Chondrocyte (in vitro differentiated cells): ENCODE measurements around the gene AUTS2. TPM values are rescaled to one million over a fixed set of nuclear protein-coding genes. Genes with fewer than 3 reads are reported as not detected.
A peak's percentile ranks its signal among the peaks of the same experiment; 100 is the strongest.

ENCODE experiments used
- DNase-seq: peaks from one replicate; pipeline ENCODE4 v3.0.0; 2021; ENCODE audit warnings: mixed read lengths, low spot score
- H3K27ac Mint-ChIP-seq: one replicate; pipeline ENCODE4 v1.8.0; 2021; ENCODE audit warnings: mild to moderate bottlenecking, moderate library complexity, mixed read lengths; ENCODE audit not compliant: unreplicated experiment
- H3K27me3 Mint-ChIP-seq: 2 replicates; pipeline ENCODE4 v1.8.0; 2021; ENCODE audit warnings: low read depth, mixed read lengths
- H3K36me3 Mint-ChIP-seq: 2 replicates; pipeline ENCODE4 v1.8.0; 2021; ENCODE audit warnings: low read depth, mixed read lengths
- H3K4me1 Mint-ChIP-seq: 2 replicates; pipeline ENCODE4 v1.8.0; 2021; ENCODE audit warnings: low read depth, mild to moderate bottlenecking, mixed read lengths
- H3K4me3 Mint-ChIP-seq: one replicate; pipeline ENCODE4 v1.8.0; 2021; ENCODE audit warnings: mild to moderate bottlenecking, moderate library complexity, mixed read lengths; ENCODE audit not compliant: unreplicated experiment
- H3K9me3 Mint-ChIP-seq: 2 replicates; pipeline ENCODE4 v1.8.0; 2021; ENCODE audit warnings: low read depth, mixed read lengths
- CTCF ChIP-seq: fragments of 200-600 bp; sonication (generic); IDR thresholded peaks from 2 replicates; pipeline ENCODE4 v1.5.0; 2021; ENCODE audit warnings: antibody characterized with exemption, mild to moderate bottlenecking, moderate library complexity
- total RNA-seq: library from RNA; stranded (reverse); gene quantifications from 3 replicates; pipeline ENCODE4 v1.2.1, GENCODE V29; 2021

AUTS2 gene
- total RNA-seq, 1 donor from 2014 or later = 31.5 TPM

- H3K27ac Mint-ChIP-seq = no peak overlapping the region
These were observed 57.8 kb downstream of the AUTS2 start for GRCh38 chr7:69656077-69656476.

GRCh38 chr7:69656890-69657289 lies 58.6 kb downstream of the AUTS2 start:
- Mint-ChIP-seq H3K4me1 (peaks cover 47% of the 10 kb centered on the region), H3K4me3 (no peak overlapping the region), H3K9me3 (no peaks in the 10 kb centered on the region), H3K27ac (peak overlapping the region; percentile 45), H3K36me3 (no peaks in the 10 kb centered on the region), H3K27me3 (no peaks in the 10 kb centered on the region)
- TF ChIP-seq CTCF = no peak
- DNase-seq = no peak

More at GRCh38 chr7:69656077-69656476, 57.8 kb downstream of the AUTS2 start:
- Mint-ChIP-seq H3K9me3 (no peaks in the 10 kb centered on the region), H3K27me3 (no peaks in the 10 kb centered on the region), H3K36me3 (no peaks in the 10 kb centered on the region), H3K4me1 (peaks cover 47% of the 10 kb centered on the region), H3K4me3 (no peak overlapping the region)
- no peak for DNase-seq
- TF ChIP-seq CTCF = no peak

- no peak for DNase-seq
- H3K36me3 Mint-ChIP-seq = no peaks in the 10 kb centered on the region
- H3K9me3 Mint-ChIP-seq = no peaks in the 10 kb centered on the region
- H3K4me3 Mint-ChIP-seq = no peak overlapping the region
- peaks cover 47% of the 10 kb centered on the region for H3K4me1 Mint-ChIP-seq
- no peaks in the 10 kb centered on the region for H3K27me3 Mint-ChIP-seq
- H3K27ac Mint-ChIP-seq = no peak overlapping the region
- TF ChIP-seq CTCF = no peak
These were observed 59.1 kb downstream of the AUTS2 start for GRCh38 chr7:69657331-69657730.

DNA sequence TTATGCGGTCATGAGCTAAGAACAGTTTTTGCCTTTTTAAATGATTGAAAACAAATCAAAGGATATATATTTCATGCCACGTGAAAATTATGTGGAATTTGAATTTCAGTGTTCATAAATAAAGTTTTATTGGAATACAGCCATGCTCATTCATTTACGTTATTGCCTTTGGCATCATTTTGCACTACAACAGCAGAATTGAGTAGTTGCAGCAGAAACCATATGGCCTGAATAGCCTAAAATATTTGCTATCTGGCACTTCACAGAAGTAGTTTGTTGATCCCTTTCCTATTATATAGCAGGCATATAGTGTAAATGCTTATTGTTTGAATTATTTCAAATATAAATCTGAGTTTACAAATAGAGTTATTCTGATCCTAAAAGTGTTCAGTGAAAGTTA lies 59.7 kb downstream of the AUTS2 start:
- Mint-ChIP-seq H3K27me3 (no peaks in the 10 kb centered on the region), H3K4me1 (peaks cover 47% of the 10 kb centered on the region), H3K4me3 (no peak overlapping the region), H3K9me3 (no peaks in the 10 kb centered on the region), H3K36me3 (no peaks in the 10 kb centered on the region), H3K27ac (no peak overlapping the region)
- DNase-seq = no peak
- no peak for TF ChIP-seq CTCF

- Mint-ChIP-seq H3K4me3 (no peak overlapping the region), H3K9me3 (no peaks in the 10 kb centered on the region), H3K36me3 (no peaks in the 10 kb centered on the region), H3K27me3 (no peaks in the 10 kb centered on the region), H3K4me1 (peaks cover 38% of the 10 kb centered on the region), H3K27ac (peak overlapping the region; percentile 53)
- TF ChIP-seq CTCF = no peak
- DNase-seq = no peak
These were observed 61.7 kb downstream of the AUTS2 start for GRCh38 chr7:69659983-69660382.
